HEK293 (cell line): ENCODE results near the gene P2RX1.

Experiments
- CTCF ChIP-seq: fragments of 450-650 bp; formaldehyde crosslinking; IDR thresholded peaks from 2 replicates; pipeline ENCODE4 v1.5.1; 2016; ENCODE audit warnings: missing biosample characterization, missing genetic modification characterization
- KLF10 ChIP-seq: fragments of 450-650 bp; IDR thresholded peaks from 2 replicates; pipeline ENCODE4 v1.5.1; 2018; ENCODE audit warnings: missing biosample characterization, mild to moderate bottlenecking, missing genetic modification characterization
- SETDB1 ChIP-seq: IDR thresholded peaks from one replicate; pipeline ENCODE4 v1.6.1; 2017; ENCODE audit warnings: mild to moderate bottlenecking, low read length, moderate library complexity, mixed read lengths; ENCODE audit not compliant: insufficient read length
- YY1 ChIP-seq: fragments of 450-650 bp; formaldehyde crosslinking; IDR thresholded peaks from 2 replicates; pipeline ENCODE4 v1.5.1; 2018; ENCODE audit warnings: missing biosample characterization, missing genetic modification characterization
- ZEB2 ChIP-seq: fragments of 450-650 bp; formaldehyde crosslinking; IDR thresholded peaks from 2 replicates; pipeline ENCODE4 v1.5.1; 2016; ENCODE audit warnings: missing biosample characterization, missing genetic modification characterization
- ZNF133 ChIP-seq: fragments of 450-650 bp; formaldehyde crosslinking; IDR thresholded peaks from 2 replicates; pipeline ENCODE4 v1.5.1; 2016; ENCODE audit warnings: missing biosample characterization, missing genetic modification characterization
- ZNF175 ChIP-seq: fragments of 450-650 bp; formaldehyde crosslinking; IDR thresholded peaks from 2 replicates; pipeline ENCODE4 v1.5.1; 2016; ENCODE audit warnings: missing biosample characterization, missing genetic modification characterization
- ZNF350 ChIP-seq: fragments of 450-650 bp; formaldehyde crosslinking; IDR thresholded peaks from 2 replicates; pipeline ENCODE4 v1.5.0; 2017; ENCODE audit warnings: missing biosample characterization, mild to moderate bottlenecking, missing genetic modification characterization
- ZNF549 ChIP-seq: fragments of 450-650 bp; IDR thresholded peaks from 2 replicates; pipeline ENCODE4 v1.5.1; 2018; ENCODE audit warnings: missing biosample characterization, missing genetic modification characterization, mild to moderate bottlenecking, inconsistent platforms, moderate library complexity
- TF ChIP-seq, protein P1 (sequence below): fragments of 450-650 bp; formaldehyde crosslinking; IDR thresholded peaks from 2 replicates; pipeline ENCODE4 v1.5.1; 2016; ENCODE audit warnings: missing biosample characterization, missing genetic modification characterization
- TF ChIP-seq, protein P2 (sequence below): fragments of 450-650 bp; formaldehyde crosslinking; conservative IDR thresholded peaks from 2 replicates; pipeline ENCODE4 v1.5.1; 2016; ENCODE audit warnings: low read depth, missing biosample characterization, missing genetic modification characterization

GRCh38 chr17:3852561-3852960 is 63.7 kb downstream of the P2RX1 start:
- TF ChIP-seq, protein P1, sequence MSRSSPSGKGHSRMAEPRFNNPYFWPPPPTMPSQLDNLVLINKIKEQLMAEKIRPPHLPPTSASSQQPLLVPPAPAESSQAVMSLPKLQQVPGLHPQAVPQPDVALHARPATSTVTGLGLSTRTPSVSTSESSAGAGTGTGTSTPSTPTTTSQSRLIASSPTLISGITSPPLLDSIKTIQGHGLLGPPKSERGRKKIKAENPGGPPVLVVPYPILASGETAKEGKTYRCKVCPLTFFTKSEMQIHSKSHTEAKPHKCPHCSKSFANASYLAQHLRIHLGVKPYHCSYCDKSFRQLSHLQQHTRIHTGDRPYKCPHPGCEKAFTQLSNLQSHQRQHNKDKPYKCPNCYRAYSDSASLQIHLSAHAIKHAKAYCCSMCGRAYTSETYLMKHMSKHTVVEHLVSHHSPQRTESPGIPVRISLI (tag by site-specific recombination), result no peak
- no peak for TF ChIP-seq ZNF175 (tag by site-specific recombination)
- no peak for TF ChIP-seq CTCF (tag by site-specific recombination)
- TF ChIP-seq SETDB1, result no peak
- no peak for TF ChIP-seq YY1 (tag by site-specific recombination)
- TF ChIP-seq KLF10 (tag by site-specific recombination), result no peak
- no peak for TF ChIP-seq ZNF549 (tag by site-specific recombination)
- TF ChIP-seq, protein P2, sequence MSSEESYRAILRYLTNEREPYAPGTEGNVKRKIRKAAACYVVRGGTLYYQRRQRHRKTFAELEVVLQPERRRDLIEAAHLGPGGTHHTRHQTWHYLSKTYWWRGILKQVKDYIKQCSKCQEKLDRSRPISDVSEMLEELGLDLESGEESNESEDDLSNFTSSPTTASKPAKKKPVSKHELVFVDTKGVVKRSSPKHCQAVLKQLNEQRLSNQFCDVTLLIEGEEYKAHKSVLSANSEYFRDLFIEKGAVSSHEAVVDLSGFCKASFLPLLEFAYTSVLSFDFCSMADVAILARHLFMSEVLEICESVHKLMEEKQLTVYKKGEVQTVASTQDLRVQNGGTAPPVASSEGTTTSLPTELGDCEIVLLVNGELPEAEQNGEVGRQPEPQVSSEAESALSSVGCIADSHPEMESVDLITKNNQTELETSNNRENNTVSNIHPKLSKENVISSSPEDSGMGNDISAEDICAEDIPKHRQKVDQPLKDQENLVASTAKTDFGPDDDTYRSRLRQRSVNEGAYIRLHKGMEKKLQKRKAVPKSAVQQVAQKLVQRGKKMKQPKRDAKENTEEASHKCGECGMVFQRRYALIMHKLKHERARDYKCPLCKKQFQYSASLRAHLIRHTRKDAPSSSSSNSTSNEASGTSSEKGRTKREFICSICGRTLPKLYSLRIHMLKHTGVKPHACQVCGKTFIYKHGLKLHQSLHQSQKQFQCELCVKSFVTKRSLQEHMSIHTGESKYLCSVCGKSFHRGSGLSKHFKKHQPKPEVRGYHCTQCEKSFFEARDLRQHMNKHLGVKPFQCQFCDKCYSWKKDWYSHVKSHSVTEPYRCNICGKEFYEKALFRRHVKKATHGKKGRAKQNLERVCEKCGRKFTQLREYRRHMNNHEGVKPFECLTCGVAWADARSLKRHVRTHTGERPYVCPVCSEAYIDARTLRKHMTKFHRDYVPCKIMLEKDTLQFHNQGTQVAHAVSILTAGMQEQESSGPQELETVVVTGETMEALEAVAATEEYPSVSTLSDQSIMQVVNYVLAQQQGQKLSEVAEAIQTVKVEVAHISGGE (tag by site-specific recombination), result no peak
- TF ChIP-seq ZNF133, result no peak
- TF ChIP-seq ZNF350 (tag by site-specific recombination), result no peak
- no peak for TF ChIP-seq ZEB2
